Measurements from ENCODE around the gene CSTA.
A peak's percentile ranks its signal among the peaks of the same experiment; 100 is the strongest.

CSTA gene

GRCh38 chr3:122322095-122323075 is 2.7 kb upstream of the CSTA start:
- peak; percentile 5 for DNase-seq

DNA sequence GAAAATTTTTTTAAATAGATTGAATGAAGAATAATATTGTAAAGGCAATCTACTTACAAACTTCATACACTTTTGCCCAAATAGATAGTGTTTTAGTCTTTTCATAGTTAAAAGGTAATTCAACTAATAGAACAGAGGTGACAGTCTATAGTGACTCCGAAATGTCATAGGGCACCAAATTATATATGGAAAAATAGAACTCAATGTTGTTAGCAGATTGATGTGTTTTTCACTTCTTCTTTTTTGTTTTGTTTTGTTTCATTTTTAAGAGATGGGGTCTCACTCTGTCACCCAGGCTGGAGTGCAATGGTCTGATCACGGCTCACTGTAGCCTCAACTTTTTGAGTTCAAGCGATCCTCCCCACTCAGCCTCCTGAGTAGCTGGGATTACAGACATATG is 721 bp downstream of the CSTA start:
- DNase-seq, result no peak

DNA sequence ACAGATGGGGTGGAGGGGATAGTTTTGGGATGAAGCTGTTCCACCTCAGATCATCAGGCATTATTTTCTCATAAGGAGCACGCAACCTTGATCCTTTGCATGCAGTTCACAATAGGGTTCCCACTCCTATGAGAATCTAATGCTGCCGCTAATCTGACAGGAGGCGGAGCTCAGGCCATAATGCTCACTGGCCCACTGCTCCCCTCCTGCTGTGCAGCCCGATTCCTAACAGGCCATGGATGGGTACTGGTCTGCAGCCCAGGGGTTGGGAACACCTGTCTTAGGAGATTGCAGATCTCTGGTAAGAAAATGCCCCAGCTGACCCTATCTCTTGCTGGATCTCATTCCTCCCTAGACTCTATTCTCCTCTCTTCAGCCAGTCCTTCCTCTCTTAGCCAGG is 6.8 kb downstream of the CSTA start:
- no peak for DNase-seq

DNA sequence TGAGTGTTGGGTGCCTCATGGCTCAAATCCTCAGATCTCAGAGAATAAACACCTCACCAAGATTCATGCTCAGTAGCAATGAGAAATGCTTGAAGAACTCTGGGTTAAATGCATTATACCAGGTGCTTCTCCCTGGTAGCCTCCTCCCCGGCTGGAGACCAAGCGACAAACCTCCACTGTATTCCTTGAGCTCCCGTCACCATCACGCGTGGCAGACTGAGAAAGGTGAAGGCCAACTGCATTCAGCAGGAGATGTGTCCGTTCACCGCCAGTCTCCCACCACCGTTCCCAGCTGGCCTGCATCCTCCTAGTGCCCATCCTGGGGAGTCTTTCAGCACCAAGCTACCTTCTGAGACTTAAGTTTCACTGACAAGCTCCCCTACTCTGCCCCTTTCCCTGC is 7.5 kb downstream of the CSTA start:
- no peak for DNase-seq

GRCh38 chr3:122342803-122343202 is 17.8 kb downstream of the CSTA start:
- no peak for DNase-seq

GRCh38 chr3:122343654-122344053 is 18.6 kb downstream of the CSTA start:
- no peak for DNase-seq

GRCh38 chr3:122349171-122349570 is 24.1 kb downstream of the CSTA start:
- no peak for DNase-seq

GRCh38 chr3:122350814-122351418 is 25.9 kb downstream of the CSTA start:
- no peak for DNase-seq

DNA sequence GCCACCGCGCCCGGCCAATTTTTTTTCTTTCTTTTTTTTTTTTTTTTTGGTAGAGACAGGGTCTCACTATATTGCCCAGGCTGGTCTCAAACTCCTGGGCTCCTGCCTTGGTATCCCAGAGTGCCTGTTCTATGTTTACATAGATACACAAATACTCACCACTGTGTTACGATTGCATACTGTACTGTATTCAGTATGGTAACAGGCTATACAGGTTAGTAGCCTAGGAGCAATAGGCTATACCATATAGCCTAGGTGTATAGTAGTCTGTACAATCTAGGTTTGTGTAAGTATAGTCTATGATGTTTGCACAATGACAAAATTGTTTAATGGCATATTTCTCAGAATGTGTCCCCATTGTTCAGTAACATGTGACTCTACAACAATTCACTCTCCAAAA is 26.6 kb downstream of the CSTA start:
- DNase-seq, result no peak

DNA sequence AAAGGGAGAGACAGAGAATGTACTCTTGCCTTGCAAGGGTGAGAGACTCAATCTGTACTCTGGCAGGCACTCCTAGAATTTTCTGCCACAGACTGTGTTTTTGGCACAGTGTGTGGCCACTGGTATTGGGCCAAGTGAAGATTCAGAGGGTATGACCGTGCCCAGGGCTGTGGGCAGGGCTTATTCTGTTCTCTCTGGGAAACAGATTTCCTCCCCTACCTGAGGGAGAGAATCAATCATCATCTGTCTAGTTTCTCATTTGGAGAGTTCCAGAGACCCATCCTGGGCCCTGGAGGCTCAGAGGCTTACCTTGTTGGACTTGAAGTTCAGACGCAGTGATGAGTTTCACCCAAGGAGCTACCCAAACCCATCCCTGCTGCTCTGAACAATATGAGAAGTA is 28.2 kb downstream of the CSTA start:
- DNase-seq, result no peak

DNA sequence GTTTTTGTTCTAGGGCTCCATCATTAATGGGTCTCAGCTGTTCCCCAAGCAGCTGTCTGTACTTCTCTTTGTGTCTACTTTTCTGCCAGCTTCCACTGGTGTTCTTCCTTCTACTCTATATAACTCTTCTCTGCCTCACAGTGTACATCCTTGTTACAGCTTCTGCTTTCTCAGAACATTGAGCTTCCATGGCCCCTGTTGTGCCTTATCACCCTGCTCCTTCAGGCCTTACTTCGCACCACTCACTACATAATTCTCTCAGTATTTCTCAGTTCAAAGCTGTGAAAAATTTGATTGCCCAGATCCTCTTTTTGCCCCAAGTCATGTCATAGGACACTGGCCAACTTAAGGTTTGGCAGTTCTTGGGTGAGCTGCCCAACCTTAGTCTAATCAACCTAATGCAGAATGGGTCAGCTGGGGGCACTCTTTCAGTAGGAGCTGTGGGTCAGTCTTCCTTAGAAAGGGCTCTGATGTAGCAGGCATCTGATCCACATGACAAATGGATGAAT is 28.9 kb downstream of the CSTA start:
- DNase-seq, result no peak

DNA sequence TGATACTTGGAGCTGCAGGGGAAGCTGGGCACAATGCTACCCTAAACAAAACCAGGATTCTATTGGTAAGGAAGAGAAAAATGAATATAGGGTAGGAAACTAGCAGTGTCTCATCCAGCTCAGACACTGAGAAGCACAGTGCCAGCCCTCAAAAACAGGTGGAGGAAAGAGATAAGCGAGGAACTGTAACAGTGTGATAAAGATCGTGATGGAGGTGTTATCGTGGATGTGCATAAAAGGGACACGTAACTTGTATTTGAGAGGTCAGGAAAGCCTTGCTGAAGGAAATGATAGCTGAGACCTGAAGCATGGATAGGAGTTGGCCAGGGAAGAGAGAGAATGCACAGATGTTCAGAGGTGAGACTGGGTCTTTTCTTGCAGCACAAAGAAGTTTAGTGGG is 30.6 kb downstream of the CSTA start:
- DNase-seq, result no peak

DNA sequence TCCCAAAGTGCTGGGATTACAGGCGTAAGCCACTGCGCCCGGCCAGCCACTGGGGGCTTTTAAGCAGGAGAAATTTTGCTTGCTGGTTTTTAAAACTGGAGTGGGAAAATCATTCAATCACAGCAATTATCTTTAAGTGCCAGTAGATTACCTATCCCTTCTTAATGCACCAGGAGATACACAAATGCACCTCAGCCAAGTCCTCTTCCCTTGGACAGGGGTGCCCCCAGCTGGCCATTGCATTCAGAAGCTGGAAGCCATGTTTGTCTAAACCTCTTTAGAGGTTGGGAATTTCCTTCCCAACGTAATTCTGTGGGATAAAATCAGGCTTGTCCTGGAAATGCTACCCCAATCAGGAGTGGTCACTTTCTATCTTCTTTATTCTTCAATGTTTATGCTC is 31.4 kb downstream of the CSTA start:
- DNase-seq, result no peak

DNA sequence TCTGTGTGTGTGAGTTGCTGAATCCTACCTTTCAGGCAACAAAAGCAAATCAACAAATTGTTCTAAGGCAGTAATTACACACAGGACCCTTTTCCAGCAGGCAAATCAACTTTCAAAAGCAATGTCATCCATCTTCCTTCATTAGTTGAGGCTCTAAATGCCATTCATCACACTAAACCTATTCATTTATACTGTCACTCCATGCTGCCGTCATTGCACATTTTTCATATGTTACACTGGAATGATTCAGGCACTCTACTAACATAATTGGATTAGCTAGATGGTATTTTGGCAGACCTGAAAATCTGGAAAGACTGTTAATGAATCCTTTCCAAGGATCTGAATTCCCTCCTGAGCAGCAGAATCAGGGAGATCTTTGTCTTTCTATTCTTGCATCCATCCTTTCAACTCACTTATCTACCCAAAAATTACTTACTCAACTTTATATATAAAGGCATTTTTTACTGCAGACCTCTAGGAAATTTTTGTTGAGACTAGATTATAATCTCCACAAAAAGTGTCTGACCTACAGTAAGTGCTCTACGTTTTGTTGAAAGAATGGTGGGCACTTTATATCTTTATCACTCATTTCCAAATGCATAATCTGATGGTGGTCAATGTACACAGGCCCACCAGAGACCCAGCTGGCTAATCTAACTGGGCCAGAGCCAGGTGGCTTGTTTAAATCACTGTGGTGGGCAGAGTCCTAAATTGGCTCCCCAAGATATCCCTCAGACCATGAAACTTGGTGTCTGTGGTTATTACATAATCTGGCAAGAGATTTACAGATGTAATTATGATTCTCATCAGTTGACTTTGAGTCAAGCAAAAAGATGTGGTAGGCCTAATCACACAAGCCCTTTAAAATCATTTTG is 33.0 kb downstream of the CSTA start:
- DNase-seq, result no peak

DNA sequence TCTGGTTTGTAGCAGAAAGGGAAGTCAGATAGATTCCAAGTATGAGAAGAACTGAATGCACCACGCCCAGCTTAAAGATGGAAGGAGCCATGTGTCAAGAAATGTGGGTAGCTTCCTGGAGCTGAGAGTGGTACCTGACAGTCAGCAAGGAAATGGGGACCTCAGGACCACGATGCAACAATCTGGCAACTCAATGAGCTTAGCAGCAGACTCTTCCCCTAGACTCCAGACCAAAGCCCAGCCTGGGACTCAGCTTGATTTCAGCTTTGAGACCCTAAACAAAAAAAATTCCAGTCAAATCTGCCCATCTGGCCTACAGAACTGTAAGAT is 33.6 kb downstream of the CSTA start:
- no peak for DNase-seq

- no peak for DNase-seq
Measured at GRCh38 chr3:122362026-122362425, 37.0 kb downstream of the CSTA start.

- no peak for DNase-seq
Measured at GRCh38 chr3:122364490-122364889, 39.4 kb downstream of the CSTA start.

GRCh38 chr3:122365073-122365472 is 40.0 kb downstream of the CSTA start:
- DNase-seq, result no peak

DNA sequence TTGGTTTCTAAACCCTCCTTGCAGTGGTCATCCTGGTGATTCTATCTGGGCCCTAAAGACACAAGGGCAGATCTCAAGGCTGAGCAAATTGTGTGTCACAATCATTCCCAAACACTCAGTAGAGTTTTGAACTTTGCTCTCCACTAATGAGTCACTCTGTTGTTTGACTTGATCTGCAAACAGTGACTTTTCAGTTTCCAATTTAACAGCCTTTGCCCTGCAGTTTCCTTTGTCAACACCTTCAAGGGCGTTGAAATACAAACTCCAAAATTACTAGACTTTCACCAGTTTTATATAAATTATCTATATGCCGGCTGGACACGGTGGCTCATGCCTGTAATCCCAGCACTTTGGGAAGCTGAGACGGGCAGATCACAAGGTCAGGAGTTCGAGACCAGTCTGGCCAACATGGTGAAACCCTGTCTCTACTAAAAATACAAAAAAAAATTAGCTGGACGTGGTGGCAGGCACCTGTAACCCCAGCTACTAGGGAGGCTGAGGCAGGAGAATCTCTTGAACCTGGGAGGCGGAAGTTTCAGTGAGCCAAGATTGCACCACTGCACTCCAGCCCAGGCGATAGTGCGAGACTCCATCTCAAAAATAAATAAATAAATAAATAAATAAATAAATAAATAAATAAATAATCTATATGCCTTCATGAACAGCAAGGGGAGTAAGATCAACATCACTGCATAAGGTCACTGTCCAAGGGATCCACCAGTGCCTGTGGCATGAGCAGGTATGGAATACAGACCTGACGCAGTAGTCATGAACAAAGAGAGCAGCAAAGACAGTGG is 40.7 kb downstream of the CSTA start:
- DNase-seq, result peak; percentile 8

DNA sequence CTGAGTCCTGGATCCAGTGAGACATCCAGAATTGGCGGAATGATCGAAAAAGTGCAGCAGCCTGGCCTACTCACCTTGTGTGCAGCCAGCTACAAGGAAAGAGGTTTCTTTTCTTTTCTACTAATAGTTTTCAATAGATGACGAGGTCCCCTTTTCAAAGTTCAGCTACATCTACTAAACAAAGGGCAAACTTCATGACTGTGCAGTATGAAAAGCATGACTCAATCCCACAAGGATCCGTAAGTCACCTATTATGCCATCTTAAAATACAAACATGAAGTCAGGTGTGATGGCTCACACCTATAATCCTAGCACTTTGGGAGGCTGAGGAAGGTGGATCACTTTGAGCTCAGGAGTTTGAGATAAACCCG is 41.3 kb downstream of the CSTA start:
- DNase-seq, result no peak

DNA sequence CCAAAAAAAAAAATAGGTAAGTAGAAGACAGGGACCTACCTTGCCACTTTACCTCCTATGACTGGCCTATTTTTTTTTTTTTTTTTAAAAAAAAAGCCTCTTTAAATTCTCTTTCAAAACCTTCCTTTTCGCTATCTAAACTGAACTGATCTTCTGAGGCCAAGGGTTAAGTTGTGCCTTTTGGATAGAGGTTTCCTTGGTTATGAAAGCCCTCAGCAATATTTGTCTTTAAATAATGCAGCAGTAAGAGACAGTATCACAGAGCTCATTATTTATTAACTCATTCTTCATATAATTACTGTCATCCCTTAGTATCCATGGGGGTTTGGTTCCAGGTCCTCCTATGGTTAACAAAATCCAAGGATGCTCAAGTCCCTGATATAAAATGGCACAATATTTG is 49.0 kb downstream of the CSTA start:
- no peak for DNase-seq

DNA sequence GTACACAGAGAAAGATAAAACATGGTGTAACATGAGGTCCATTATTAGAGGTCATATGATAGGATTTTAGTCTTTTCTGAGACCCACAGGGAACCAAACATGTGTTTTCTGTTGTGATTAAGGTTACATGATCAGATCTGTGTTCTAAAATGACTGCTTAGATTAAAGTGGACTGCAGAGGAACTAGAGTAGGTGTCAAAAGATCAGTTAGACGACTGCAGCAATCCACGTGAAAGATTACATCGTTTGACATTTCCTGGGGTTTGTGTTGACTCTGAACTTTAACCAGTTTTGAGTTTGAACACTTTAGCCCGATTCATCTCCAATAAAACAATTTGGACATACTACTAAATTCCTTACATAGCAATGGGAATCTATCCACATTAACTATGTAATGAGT is 52.9 kb downstream of the CSTA start:
- no peak for DNase-seq
